Measurements from ENCODE around the gene ANKFN1.

ANKFN1 gene

GRCh38 chr17:56457501-56457900, 304.2 kb downstream of the ANKFN1 start:
- no peaks in the 10 kb centered on the region for H3K9me3 ChIP-seq (ENCODE audit: control insufficient read depth, insufficient read depth, low read length)
- H3K36me3 ChIP-seq (ENCODE audit: control insufficient read depth, insufficient read depth, low read length): no peaks in the 10 kb centered on the region
- no peak overlapping the region for H3K4me3 ChIP-seq (ENCODE audit: low read length)
- no peak for DNase-seq (ENCODE audit: low read depth, low spot score)
- WGBS (ENCODE audit: insufficient coverage, insufficient read length): no CpG with 5 or more reads among the region's 5 CpGs
- no peaks in the 10 kb centered on the region for H3K27me3 ChIP-seq (ENCODE audit: control insufficient read depth, insufficient read depth, low read length)
- no peaks in the 10 kb centered on the region; the same call in 1 of the 2 replicates for H3K4me1 ChIP-seq (ENCODE audit: control insufficient read depth, insufficient read depth, low read length)
- H3K27ac ChIP-seq (ENCODE audit: low read length): no peak overlapping the region

- Histone ChIP-seq H3K36me3 (ENCODE audit: control insufficient read depth, insufficient read depth, low read length) (no peaks in the 10 kb centered on the region), H3K27me3 (ENCODE audit: control insufficient read depth, insufficient read depth, low read length) (no peaks in the 10 kb centered on the region), H3K4me3 (ENCODE audit: low read length) (no peak overlapping the region), H3K4me1 (ENCODE audit: control insufficient read depth, insufficient read depth, low read length) (no peaks in the 10 kb centered on the region; the same call in 1 of the 2 replicates), H3K9me3 (ENCODE audit: control insufficient read depth, insufficient read depth, low read length) (no peaks in the 10 kb centered on the region), H3K27ac (ENCODE audit: low read length) (no peak overlapping the region)
- DNase-seq (ENCODE audit: low read depth, low spot score): no peak
- no CpG with 5 or more reads among the region's 1 CpG for WGBS (ENCODE audit: insufficient coverage, insufficient read length)
Measured at GRCh38 chr17:56465886-56466285, 312.6 kb downstream of the ANKFN1 start.

GRCh38 chr17:56468840-56469239, 315.6 kb downstream of the ANKFN1 start:
- no peaks in the 10 kb centered on the region for H3K9me3 ChIP-seq (ENCODE audit: control insufficient read depth, insufficient read depth, low read length)
- no peak overlapping the region for H3K4me3 ChIP-seq (ENCODE audit: low read length)
- no peak overlapping the region for H3K27ac ChIP-seq (ENCODE audit: low read length)
- no CpG with 5 or more reads among the region's 2 CpGs for WGBS (ENCODE audit: insufficient coverage, insufficient read length)
- H3K27me3 ChIP-seq (ENCODE audit: control insufficient read depth, insufficient read depth, low read length): no peaks in the 10 kb centered on the region
- no peaks in the 10 kb centered on the region for H3K4me1 ChIP-seq (ENCODE audit: control insufficient read depth, insufficient read depth, low read length)
- DNase-seq (ENCODE audit: low read depth, low spot score): no peak
- H3K36me3 ChIP-seq (ENCODE audit: control insufficient read depth, insufficient read depth, low read length): no peaks in the 10 kb centered on the region

- Histone ChIP-seq H3K4me3 (ENCODE audit: low read length) (no peak overlapping the region), H3K36me3 (ENCODE audit: control insufficient read depth, insufficient read depth, low read length) (no peaks in the 10 kb centered on the region), H3K4me1 (ENCODE audit: control insufficient read depth, insufficient read depth, low read length) (no peaks in the 10 kb centered on the region), H3K27me3 (ENCODE audit: control insufficient read depth, insufficient read depth, low read length) (no peaks in the 10 kb centered on the region), H3K9me3 (ENCODE audit: control insufficient read depth, insufficient read depth, low read length) (no peaks in the 10 kb centered on the region), H3K27ac (ENCODE audit: low read length) (no peak overlapping the region)
- DNase-seq (ENCODE audit: low read depth, low spot score): no peak
- WGBS (ENCODE audit: insufficient coverage, insufficient read length): no CpG with 5 or more reads among the region's 3 CpGs
Measured at GRCh38 chr17:56471696-56472095, 318.4 kb downstream of the ANKFN1 start.

- Histone ChIP-seq H3K27ac (ENCODE audit: low read length) (no peak overlapping the region), H3K36me3 (ENCODE audit: control insufficient read depth, insufficient read depth, low read length) (no peaks in the 10 kb centered on the region), H3K4me3 (ENCODE audit: low read length) (no peak overlapping the region), H3K4me1 (ENCODE audit: control insufficient read depth, insufficient read depth, low read length) (no peaks in the 10 kb centered on the region), H3K27me3 (ENCODE audit: control insufficient read depth, insufficient read depth, low read length) (no peaks in the 10 kb centered on the region), H3K9me3 (ENCODE audit: control insufficient read depth, insufficient read depth, low read length) (no peaks in the 10 kb centered on the region)
- DNase-seq (ENCODE audit: low read depth, low spot score): no peak
- WGBS (ENCODE audit: insufficient coverage, insufficient read length): no CpG with 5 or more reads among the region's 1 CpG
Measured at GRCh38 chr17:56475116-56475515, 321.8 kb downstream of the ANKFN1 start.

GRCh38 chr17:56478836-56479447, 325.7 kb downstream of the ANKFN1 start:
- Histone ChIP-seq H3K27ac (ENCODE audit: low read length) (no peak overlapping the region), H3K4me3 (ENCODE audit: low read length) (no peak overlapping the region), H3K4me1 (ENCODE audit: control insufficient read depth, insufficient read depth, low read length) (no peaks in the 10 kb centered on the region), H3K9me3 (ENCODE audit: control insufficient read depth, insufficient read depth, low read length) (no peaks in the 10 kb centered on the region), H3K27me3 (ENCODE audit: control insufficient read depth, insufficient read depth, low read length) (no peaks in the 10 kb centered on the region), H3K36me3 (ENCODE audit: control insufficient read depth, insufficient read depth, low read length) (no peaks in the 10 kb centered on the region)
- no CpG with 5 or more reads among the region's 7 CpGs for WGBS (ENCODE audit: insufficient coverage, insufficient read length)
- DNase-seq (ENCODE audit: low read depth, low spot score): peak; percentile 37

- DNase-seq (ENCODE audit: low read depth, low spot score): no peak
- H3K4me3 ChIP-seq (ENCODE audit: low read length): no peak overlapping the region
- H3K27ac ChIP-seq (ENCODE audit: low read length): no peak overlapping the region
- H3K27me3 ChIP-seq (ENCODE audit: control insufficient read depth, insufficient read depth, low read length): no peaks in the 10 kb centered on the region
- H3K4me1 ChIP-seq (ENCODE audit: control insufficient read depth, insufficient read depth, low read length): no peaks in the 10 kb centered on the region
- no CpG with 5 or more reads among the region's 1 CpG for WGBS (ENCODE audit: insufficient coverage, insufficient read length)
- H3K9me3 ChIP-seq (ENCODE audit: control insufficient read depth, insufficient read depth, low read length): no peaks in the 10 kb centered on the region
- no peaks in the 10 kb centered on the region for H3K36me3 ChIP-seq (ENCODE audit: control insufficient read depth, insufficient read depth, low read length)
Measured at GRCh38 chr17:56480501-56480900, 327.2 kb downstream of the ANKFN1 start.

GRCh38 chr17:56481659-56482058, 328.4 kb downstream of the ANKFN1 start:
- no peak for DNase-seq (ENCODE audit: low read depth, low spot score)
- H3K27me3 ChIP-seq (ENCODE audit: control insufficient read depth, insufficient read depth, low read length): no peaks in the 10 kb centered on the region
- H3K36me3 ChIP-seq (ENCODE audit: control insufficient read depth, insufficient read depth, low read length): no peaks in the 10 kb centered on the region
- H3K27ac ChIP-seq (ENCODE audit: low read length): no peak overlapping the region
- H3K4me1 ChIP-seq (ENCODE audit: control insufficient read depth, insufficient read depth, low read length): no peaks in the 10 kb centered on the region
- H3K4me3 ChIP-seq (ENCODE audit: low read length): no peak overlapping the region
- H3K9me3 ChIP-seq (ENCODE audit: control insufficient read depth, insufficient read depth, low read length): no peaks in the 10 kb centered on the region
- no CpG with 5 or more reads among the region's 5 CpGs for WGBS (ENCODE audit: insufficient coverage, insufficient read length)

- no CpG with 5 or more reads among the region's 6 CpGs for whole genome bisulfite sequencing (ENCODE audit: insufficient coverage, insufficient read length)
- Histone ChIP-seq H3K4me3 (ENCODE audit: low read length) (no peak overlapping the region), H3K9me3 (ENCODE audit: control insufficient read depth, insufficient read depth, low read length) (no peaks in the 10 kb centered on the region), H3K4me1 (ENCODE audit: control insufficient read depth, insufficient read depth, low read length) (no peaks in the 10 kb centered on the region), H3K36me3 (ENCODE audit: control insufficient read depth, insufficient read depth, low read length) (no peaks in the 10 kb centered on the region), H3K27me3 (ENCODE audit: control insufficient read depth, insufficient read depth, low read length) (no peaks in the 10 kb centered on the region), H3K27ac (ENCODE audit: low read length) (no peak overlapping the region)
- DNase-seq (ENCODE audit: low read depth, low spot score): no peak
Measured at GRCh38 chr17:56482229-56482628, 329.0 kb downstream of the ANKFN1 start.

- no peaks in the 10 kb centered on the region for H3K4me1 ChIP-seq (ENCODE audit: control insufficient read depth, insufficient read depth, low read length)
- H3K4me3 ChIP-seq (ENCODE audit: low read length): no peak overlapping the region
- H3K27ac ChIP-seq (ENCODE audit: low read length): no peak overlapping the region
- H3K27me3 ChIP-seq (ENCODE audit: control insufficient read depth, insufficient read depth, low read length): no peaks in the 10 kb centered on the region
- no peaks in the 10 kb centered on the region for H3K36me3 ChIP-seq (ENCODE audit: control insufficient read depth, insufficient read depth, low read length)
- DNase-seq (ENCODE audit: low read depth, low spot score): no peak
- H3K9me3 ChIP-seq (ENCODE audit: control insufficient read depth, insufficient read depth, low read length): no peaks in the 10 kb centered on the region
Measured at GRCh38 chr17:56486732-56487131, 333.5 kb downstream of the ANKFN1 start.

GRCh38 chr17:56488800-56489199, 335.5 kb downstream of the ANKFN1 start:
- Histone ChIP-seq H3K9me3 (ENCODE audit: control insufficient read depth, insufficient read depth, low read length) (no peaks in the 10 kb centered on the region), H3K27ac (ENCODE audit: low read length) (no peak overlapping the region), H3K36me3 (ENCODE audit: control insufficient read depth, insufficient read depth, low read length) (no peaks in the 10 kb centered on the region), H3K4me1 (ENCODE audit: control insufficient read depth, insufficient read depth, low read length) (no peaks in the 10 kb centered on the region), H3K4me3 (ENCODE audit: low read length) (no peak overlapping the region), H3K27me3 (ENCODE audit: control insufficient read depth, insufficient read depth, low read length) (no peaks in the 10 kb centered on the region)
- DNase-seq (ENCODE audit: low read depth, low spot score): no peak
- WGBS (ENCODE audit: insufficient coverage, insufficient read length): no CpG with 5 or more reads among the region's 2 CpGs
